Natural killer cell treated with Interleukin-12 subunit alpha and Interleukin-12 subunit beta and Interleukin-15 and Interleukin-18, amount 100 ng/mL, for 72 hours (primary cell): ENCODE data around the gene P2RX6. TPM values are rescaled to one million over a fixed set of nuclear protein-coding genes. Genes with fewer than 3 reads are reported as not detected.
A peak's percentile ranks its signal among the peaks of the same experiment; 100 is the strongest.

ENCODE experiments used
- ATAC-seq, 2 donors: fragments of 150-1000 bp; cut with Tn5 transposase in 1 of 2; sonication (Bioruptor Pico), chemical (Tn5 transposase) in 1 of 2; 2 replicates each; pipeline ENCODE4 v1.10.0; 2021
- DNase-seq: peaks from one replicate; pipeline ENCODE4 v3.0.0; 2022; ENCODE audit warnings: low spot score
- H3K27ac Mint-ChIP-seq, 2 donors: 1 replicate in 1 of 2; 2 replicates in 1 of 2; pipeline ENCODE4 v1.8.0; 2022; ENCODE audit warnings: mixed read lengths in 2 of 2, mild to moderate bottlenecking in 1 of 2, moderate library complexity in 1 of 2
- H3K27me3 Mint-ChIP-seq, 2 donors: 1 replicate in 1 of 2; 2 replicates in 1 of 2; pipeline ENCODE4 v1.8.0; 2022; ENCODE audit warnings: mixed read lengths in 2 of 2
- H3K36me3 Mint-ChIP-seq: one replicate; pipeline ENCODE4 v1.8.0; 2022; ENCODE audit warnings: mixed read lengths
- H3K4me1 Mint-ChIP-seq, 2 donors: 1 replicate in 1 of 2; 2 replicates in 1 of 2; pipeline ENCODE4 v1.8.0; 2022; ENCODE audit warnings: low read depth in 2 of 2, mixed read lengths in 2 of 2, mild to moderate bottlenecking in 1 of 2
- H3K4me3 Mint-ChIP-seq: one replicate; pipeline ENCODE4 v1.8.0; 2022; ENCODE audit warnings: mixed read lengths
- H3K9me3 Mint-ChIP-seq: 2 replicates; pipeline ENCODE4 v1.8.0; 2022; ENCODE audit warnings: mixed read lengths
- total RNA-seq, 2 donors: library from RNA; stranded (reverse); gene quantifications; one replicate each; pipeline ENCODE4 v1.2.3, GENCODE V29; 2022

Gene P2RX6
- total RNA-seq, 2 donors from 2014 or later: not detected

- Mint-ChIP-seq H3K36me3 (no peaks in the 10 kb centered on the region), H3K27me3 (peaks cover 3% of the 10 kb centered on the region in 2 donors), H3K4me3 (no peak overlapping the region), H3K4me1 (peaks cover 0 to 5% of the 10 kb centered on the region in 2 donors), H3K27ac (no peak overlapping the region), H3K9me3 (no peaks in the 10 kb centered on the region)
- ATAC-seq (no peak), DNase-seq (no peak)
Measured at GRCh38 chr22:21025266-21025665, 10.3 kb downstream of the P2RX6 start.

GRCh38 chr22:21025763-21026755, 11.1 kb downstream of the P2RX6 start:
- H3K4me3 Mint-ChIP-seq: no peak overlapping the region
- ATAC-seq: no peak

GRCh38 chr22:21026783-21027692, 12.1 kb downstream of the P2RX6 start:
- Mint-ChIP-seq H3K4me1 (peaks cover 0 to 5% of the 10 kb centered on the region in 2 donors), H3K27ac (no peak overlapping the region), H3K9me3 (no peaks in the 10 kb centered on the region), H3K4me3 (no peak overlapping the region), H3K36me3 (no peaks in the 10 kb centered on the region), H3K27me3 (peaks cover 11 to 14% of the 10 kb centered on the region in 2 donors)
- ATAC-seq (no peak), DNase-seq (no peak)

More at GRCh38 chr22:21025763-21026755, 11.1 kb downstream of the P2RX6 start:
- H3K4me1 Mint-ChIP-seq: peaks cover 0 to 5% of the 10 kb centered on the region in 2 donors
- no peaks in the 10 kb centered on the region for H3K9me3 Mint-ChIP-seq
- no peaks in the 10 kb centered on the region for H3K36me3 Mint-ChIP-seq
- DNase-seq: no peak
- H3K27me3 Mint-ChIP-seq: peaks cover 8 to 11% of the 10 kb centered on the region in 2 donors
- no peak overlapping the region for H3K27ac Mint-ChIP-seq

- ATAC-seq (no peak), DNase-seq (no peak)
- H3K4me1 Mint-ChIP-seq: peaks cover 0 to 5% of the 10 kb centered on the region in 2 donors
- no peak overlapping the region for H3K27ac Mint-ChIP-seq
- no peak overlapping the region for H3K4me3 Mint-ChIP-seq
- H3K36me3 Mint-ChIP-seq: no peaks in the 10 kb centered on the region
- H3K9me3 Mint-ChIP-seq: no peaks in the 10 kb centered on the region
- H3K27me3 Mint-ChIP-seq: peaks cover 11 to 14% of the 10 kb centered on the region in 2 donors
Measured at GRCh38 chr22:21028277-21029251, 13.6 kb downstream of the P2RX6 start.

- H3K9me3 Mint-ChIP-seq: no peaks in the 10 kb centered on the region
- H3K4me3 Mint-ChIP-seq: no peak overlapping the region
- peaks cover 13 to 14% of the 10 kb centered on the region in 2 donors for H3K27me3 Mint-ChIP-seq
- no peak overlapping the region for H3K27ac Mint-ChIP-seq
- DNase-seq (no peak), ATAC-seq (no peak)
- peaks cover 0 to 5% of the 10 kb centered on the region in 2 donors for H3K4me1 Mint-ChIP-seq
- no peaks in the 10 kb centered on the region for H3K36me3 Mint-ChIP-seq
Measured at GRCh38 chr22:21029486-21030025, 14.6 kb downstream of the P2RX6 start.

GRCh38 chr22:21030032-21030431, 15.1 kb downstream of the P2RX6 start:
- peaks cover 14% of the 10 kb centered on the region in 2 donors for H3K27me3 Mint-ChIP-seq
- H3K27ac Mint-ChIP-seq: no peak overlapping the region
- H3K9me3 Mint-ChIP-seq: no peaks in the 10 kb centered on the region
- H3K4me3 Mint-ChIP-seq: no peak overlapping the region
- peaks cover 0 to 5% of the 10 kb centered on the region in 2 donors for H3K4me1 Mint-ChIP-seq
- DNase-seq (no peak), ATAC-seq (no peak)
- no peaks in the 10 kb centered on the region for H3K36me3 Mint-ChIP-seq

GRCh38 chr22:21030621-21031544, 15.9 kb downstream of the P2RX6 start:
- ATAC-seq (no peak), DNase-seq (no peak)
- no peaks in the 10 kb centered on the region for H3K4me1 Mint-ChIP-seq
- no peak overlapping the region for H3K4me3 Mint-ChIP-seq
- no peaks in the 10 kb centered on the region for H3K36me3 Mint-ChIP-seq
- peaks cover 14 to 17% of the 10 kb centered on the region in 2 donors for H3K27me3 Mint-ChIP-seq
- H3K9me3 Mint-ChIP-seq: no peaks in the 10 kb centered on the region
- no peak overlapping the region for H3K27ac Mint-ChIP-seq

- H3K4me1 Mint-ChIP-seq: no peaks in the 10 kb centered on the region
- no peak overlapping the region for H3K4me3 Mint-ChIP-seq
- H3K27me3 Mint-ChIP-seq: peaks cover 14 to 17% of the 10 kb centered on the region in 2 donors
- ATAC-seq (no peak), DNase-seq (no peak)
- H3K9me3 Mint-ChIP-seq: no peaks in the 10 kb centered on the region
- H3K27ac Mint-ChIP-seq: no peak overlapping the region
- no peaks in the 10 kb centered on the region for H3K36me3 Mint-ChIP-seq
Measured at GRCh38 chr22:21031545-21032036, 16.6 kb downstream of the P2RX6 start.

GRCh38 chr22:21032037-21032867, 17.3 kb downstream of the P2RX6 start, which contains the start of gene SLC7A4:
Gene SLC7A4 (minus strand): TSS chr22:21032561. CDS start chr22:21031812, 749 bp downstream.
- H3K4me3 Mint-ChIP-seq: no peak within 1 kb of the TSS

GRCh38 chr22:21032868-21033688, 18.1 kb downstream of the P2RX6 start:
- Mint-ChIP-seq H3K4me1 (no peaks in the 10 kb centered on the region), H3K36me3 (no peaks in the 10 kb centered on the region), H3K4me3 (no peak overlapping the region), H3K27ac (no peak overlapping the region), H3K9me3 (no peaks in the 10 kb centered on the region), H3K27me3 (peaks cover 14 to 17% of the 10 kb centered on the region in 2 donors)
- DNase-seq (no peak), ATAC-seq (no peak)

More at GRCh38 chr22:21032037-21032867, 17.3 kb downstream of the P2RX6 start, which contains the start of gene SLC7A4:
- no peaks in the 10 kb centered on the region for H3K4me1 Mint-ChIP-seq
- H3K27ac Mint-ChIP-seq: no peak within 1 kb of the TSS
- no peak for DNase-seq
- H3K27me3 Mint-ChIP-seq: peaks cover 14 to 17% of the 10 kb centered on the region in 2 donors
- peak in 1 of 2 donors; percentile 32 for ATAC-seq
- H3K9me3 Mint-ChIP-seq: no peaks in the 10 kb centered on the region
- H3K36me3 Mint-ChIP-seq: no peaks in the 10 kb centered on the region
